Liver (tissue), 9 donors: Measurements from ENCODE around the gene CFAP57. TPM values are rescaled to one million over a fixed set of nuclear protein-coding genes. Genes with fewer than 3 reads are reported as not detected.

Experiments used
- DNase-seq: peaks from one replicate; pipeline ENCODE4 v3.0.0-alpha.2; 2017; ENCODE audit warnings: low spot score
- H3K27ac ChIP-seq, 2 donors: one replicate each; pipeline ENCODE4 v1.7.0; 2013; ENCODE audit warnings: inconsistent platforms in 2 of 2, low read length in 2 of 2, control low read depth in 1 of 2, low read depth in 1 of 2, mild to moderate bottlenecking in 1 of 2
- H3K27me3 ChIP-seq, 4 donors: one replicate each; pipeline versions ENCODE4 v1.6.1 to v1.7.0; 2013; ENCODE audit warnings: low read length in 3 of 4, inconsistent platforms in 1 of 4, mild to moderate bottlenecking in 1 of 4, moderate library complexity in 1 of 4; ENCODE audit not compliant: control insufficient read depth in 4 of 4, insufficient read depth in 4 of 4
- H3K36me3 ChIP-seq, 4 donors: one replicate each; pipeline versions ENCODE4 v1.6.1 to v1.7.0; 2013; ENCODE audit warnings: low read length in 3 of 4, mild to moderate bottlenecking in 3 of 4, low read depth in 1 of 4, moderate library complexity in 1 of 4; ENCODE audit not compliant: control insufficient read depth in 4 of 4, insufficient read depth in 3 of 4
- H3K4me1 ChIP-seq, 4 donors: one replicate each; pipeline versions ENCODE4 v1.6.1 to v1.7.0; 2013; ENCODE audit warnings: low read length in 3 of 4, mild to moderate bottlenecking in 3 of 4, moderate library complexity in 1 of 4; ENCODE audit not compliant: control insufficient read depth in 4 of 4, insufficient read depth in 4 of 4
- H3K4me3 ChIP-seq, 3 donors: one replicate each; pipeline versions ENCODE4 v1.6.1 to v1.7.0; 2013; ENCODE audit warnings: low read length in 3 of 3, control low read depth in 1 of 3, low read depth in 1 of 3, mild to moderate bottlenecking in 1 of 3
- H3K9ac ChIP-seq, 2 donors: one replicate each; pipeline ENCODE4 v1.7.0; 2013; ENCODE audit warnings: low read length in 2 of 2, mild to moderate bottlenecking in 2 of 2, moderate library complexity in 2 of 2, control low read depth in 1 of 2, low read depth in 1 of 2
- H3K9me3 ChIP-seq, 4 donors: one replicate each; pipeline versions ENCODE4 v1.6.1 to v1.7.0; 2013; ENCODE audit warnings: low read length in 3 of 4; ENCODE audit not compliant: control insufficient read depth in 4 of 4
- ATF3 ChIP-seq: IDR thresholded peaks from 2 replicates; pipeline ENCODE4 v1.6.1; 2016; ENCODE audit warnings: antibody characterized with exemption
- EGR1 ChIP-seq, 2 donors: IDR thresholded peaks; 2 replicates each; pipeline ENCODE4 v1.6.1; 2016 to 2018; ENCODE audit warnings: antibody characterized with exemption in 2 of 2, low read depth in 2 of 2
- FOXA1 ChIP-seq: IDR thresholded peaks from 2 replicates; pipeline ENCODE4 v1.6.1; 2016; ENCODE audit warnings: antibody characterized with exemption
- GABPA ChIP-seq, 2 donors: IDR thresholded peaks in 1 of 2; conservative IDR thresholded peaks in 1 of 2; 2 replicates each; pipeline ENCODE4 v1.6.1; 2016; ENCODE audit warnings: antibody characterized with exemption in 2 of 2, mild to moderate bottlenecking in 1 of 2, moderate library complexity in 1 of 2
- HNF4A ChIP-seq, 2 donors: conservative IDR thresholded peaks; 2 replicates each; pipeline ENCODE4 v1.6.1; 2016; ENCODE audit warnings: antibody characterized with exemption in 2 of 2, mild to moderate bottlenecking in 2 of 2
- HNF4G ChIP-seq: IDR thresholded peaks from 2 replicates; pipeline ENCODE4 v1.6.1; 2016; ENCODE audit warnings: antibody characterized with exemption
- JUND ChIP-seq, 2 donors: IDR thresholded peaks; 2 replicates each; pipeline ENCODE4 v1.6.1; 2016; ENCODE audit warnings: antibody characterized with exemption in 2 of 2
- NR2F2 ChIP-seq: IDR thresholded peaks from 2 replicates; pipeline ENCODE4 v1.6.1; 2016; ENCODE audit warnings: antibody characterized with exemption
- RXRA ChIP-seq, 2 donors: IDR thresholded peaks; 2 replicates each; pipeline ENCODE4 v1.6.1; 2017 to 2018; ENCODE audit warnings: antibody characterized with exemption in 2 of 2, mild to moderate bottlenecking in 1 of 2
- SP1 ChIP-seq: IDR thresholded peaks from 2 replicates; pipeline ENCODE4 v1.6.1; 2018; ENCODE audit warnings: antibody characterized with exemption, mild to moderate bottlenecking
- TAF1 ChIP-seq: conservative IDR thresholded peaks from 2 replicates; pipeline ENCODE4 v1.6.1; 2016; ENCODE audit warnings: antibody characterized with exemption, mild to moderate bottlenecking
- YY1 ChIP-seq: IDR thresholded peaks from 2 replicates; pipeline ENCODE4 v1.6.1; 2016; ENCODE audit warnings: antibody characterized with exemption, mild to moderate bottlenecking
- ZBTB33 ChIP-seq: IDR thresholded peaks from 2 replicates; pipeline ENCODE4 v1.6.1; 2016; ENCODE audit warnings: antibody characterized with exemption
- WGBS: extraction: QIAGEN DNeasy Blood & Tissue Kit; methylation state at CpG from one replicate; pipeline ENCODE4 v1.1.7; 2013; 5-methylcytosine and 5-hydroxymethylcytosine counted together
- polyA plus RNA-seq, 2 donors: library from polyadenylated mRNA; stranded (reverse) in 1 of 2; unstranded in 1 of 2; fragments of 200-250 nt in 1 of 2; fragments of >200 nt in 1 of 2; fragmentation: Nextera tagmentation in 1 of 2; extraction: Ambion mirVana in 1 of 2; gene quantifications; one replicate each; pipeline versions ENCODE4 v1.2.1 to v1.2.3, GENCODE V29; 2013 to 2015
- total RNA-seq, 2 donors: library from RNA; depleted of rRNA; stranded (reverse); fragments of >200 nt; gene quantifications; one replicate each; pipeline ENCODE4 v1.2.3, GENCODE V29; 2014
- TF ChIP-seq, protein P1 (sequence below): fragments of 150-350 bp; IDR thresholded peaks from 2 replicates; pipeline ENCODE4 v1.5.1; 2017; ENCODE audit warnings: improper control_type of control experiment, low read depth, low read length; ENCODE audit not compliant: missing input control
- TF ChIP-seq, protein P2 (sequence below): IDR thresholded peaks from 2 replicates; pipeline ENCODE4 v1.6.1; 2016; ENCODE audit warnings: antibody characterized with exemption
- TF ChIP-seq, protein P3 (sequence below): IDR thresholded peaks from 2 replicates; pipeline ENCODE4 v1.6.1; 2016; ENCODE audit warnings: antibody characterized with exemption, mild to moderate bottlenecking
- donor health status: healthy.
- donor health status: healthy.
- donor health status: healthy.
- donor health status: healthy.
- donor health status: healthy.

Gene CFAP57
- total and polyA plus RNA-seq, 4 donors: under 0.01 to 14.5 (median 0.10) TPM

DNA sequence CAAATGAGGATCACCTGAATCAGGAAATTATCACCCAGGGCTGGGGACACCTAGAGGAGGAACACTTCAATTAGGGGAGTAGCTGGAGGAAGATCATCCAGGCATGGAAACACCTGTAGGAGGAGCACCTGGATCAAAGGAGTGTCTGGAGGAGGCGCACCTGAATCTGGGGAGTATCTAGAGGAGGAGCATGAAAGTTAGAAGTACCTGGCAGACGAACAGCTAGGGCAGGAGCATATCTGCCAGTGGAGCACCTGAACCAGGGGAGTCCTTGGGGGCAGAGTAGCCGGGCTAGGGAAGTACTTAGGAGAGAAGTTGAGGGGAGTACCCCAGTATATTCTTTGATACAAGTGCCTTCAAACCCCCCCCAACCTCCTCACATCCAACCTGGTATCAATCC is 111.9 kb downstream of the CFAP57 start:
- WGBS: 88% methylated on average over 3 of the region's 3 CpGs
- Histone ChIP-seq H3K27ac (no peak overlapping the region), H3K9ac (no peak overlapping the region), H3K27me3 (no peaks in the 10 kb centered on the region), H3K9me3 (no peaks in the 10 kb centered on the region), H3K4me1 (peaks cover 15 to 51% (median 28%) of the 10 kb centered on the region in 4 donors), H3K36me3 (no peaks in the 10 kb centered on the region), H3K4me3 (no peak overlapping the region)
- no peak for DNase-seq
- TF ChIP-seq HNF4G (no peak), SP1 (no peak), ATF3 (no peak), JUND (IDR thresholded peaks at IDR 0.05) (no peak), TAF1 (no peak), HNF4A (conservative IDR thresholded peaks at IDR 0.05) (no peak), GABPA (IDR thresholded peaks at IDR 0.05 in 1 of 2, conservative IDR thresholded peaks at IDR 0.05 in 1 of 2) (no peak), NR2F2 (no peak), YY1 (no peak), EGR1 (IDR thresholded peaks at IDR 0.05; ENCODE audit: low read depth in 2 of 2) (no peak), RXRA (IDR thresholded peaks at IDR 0.05) (no peak), ZBTB33 (no peak), FOXA1 (no peak)
- TF ChIP-seq, protein P1, sequence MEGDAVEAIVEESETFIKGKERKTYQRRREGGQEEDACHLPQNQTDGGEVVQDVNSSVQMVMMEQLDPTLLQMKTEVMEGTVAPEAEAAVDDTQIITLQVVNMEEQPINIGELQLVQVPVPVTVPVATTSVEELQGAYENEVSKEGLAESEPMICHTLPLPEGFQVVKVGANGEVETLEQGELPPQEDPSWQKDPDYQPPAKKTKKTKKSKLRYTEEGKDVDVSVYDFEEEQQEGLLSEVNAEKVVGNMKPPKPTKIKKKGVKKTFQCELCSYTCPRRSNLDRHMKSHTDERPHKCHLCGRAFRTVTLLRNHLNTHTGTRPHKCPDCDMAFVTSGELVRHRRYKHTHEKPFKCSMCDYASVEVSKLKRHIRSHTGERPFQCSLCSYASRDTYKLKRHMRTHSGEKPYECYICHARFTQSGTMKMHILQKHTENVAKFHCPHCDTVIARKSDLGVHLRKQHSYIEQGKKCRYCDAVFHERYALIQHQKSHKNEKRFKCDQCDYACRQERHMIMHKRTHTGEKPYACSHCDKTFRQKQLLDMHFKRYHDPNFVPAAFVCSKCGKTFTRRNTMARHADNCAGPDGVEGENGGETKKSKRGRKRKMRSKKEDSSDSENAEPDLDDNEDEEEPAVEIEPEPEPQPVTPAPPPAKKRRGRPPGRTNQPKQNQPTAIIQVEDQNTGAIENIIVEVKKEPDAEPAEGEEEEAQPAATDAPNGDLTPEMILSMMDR: no peak
- TF ChIP-seq, protein P2, sequence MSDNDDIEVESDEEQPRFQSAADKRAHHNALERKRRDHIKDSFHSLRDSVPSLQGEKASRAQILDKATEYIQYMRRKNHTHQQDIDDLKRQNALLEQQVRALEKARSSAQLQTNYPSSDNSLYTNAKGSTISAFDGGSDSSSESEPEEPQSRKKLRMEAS: no peak
- TF ChIP-seq, protein P3, sequence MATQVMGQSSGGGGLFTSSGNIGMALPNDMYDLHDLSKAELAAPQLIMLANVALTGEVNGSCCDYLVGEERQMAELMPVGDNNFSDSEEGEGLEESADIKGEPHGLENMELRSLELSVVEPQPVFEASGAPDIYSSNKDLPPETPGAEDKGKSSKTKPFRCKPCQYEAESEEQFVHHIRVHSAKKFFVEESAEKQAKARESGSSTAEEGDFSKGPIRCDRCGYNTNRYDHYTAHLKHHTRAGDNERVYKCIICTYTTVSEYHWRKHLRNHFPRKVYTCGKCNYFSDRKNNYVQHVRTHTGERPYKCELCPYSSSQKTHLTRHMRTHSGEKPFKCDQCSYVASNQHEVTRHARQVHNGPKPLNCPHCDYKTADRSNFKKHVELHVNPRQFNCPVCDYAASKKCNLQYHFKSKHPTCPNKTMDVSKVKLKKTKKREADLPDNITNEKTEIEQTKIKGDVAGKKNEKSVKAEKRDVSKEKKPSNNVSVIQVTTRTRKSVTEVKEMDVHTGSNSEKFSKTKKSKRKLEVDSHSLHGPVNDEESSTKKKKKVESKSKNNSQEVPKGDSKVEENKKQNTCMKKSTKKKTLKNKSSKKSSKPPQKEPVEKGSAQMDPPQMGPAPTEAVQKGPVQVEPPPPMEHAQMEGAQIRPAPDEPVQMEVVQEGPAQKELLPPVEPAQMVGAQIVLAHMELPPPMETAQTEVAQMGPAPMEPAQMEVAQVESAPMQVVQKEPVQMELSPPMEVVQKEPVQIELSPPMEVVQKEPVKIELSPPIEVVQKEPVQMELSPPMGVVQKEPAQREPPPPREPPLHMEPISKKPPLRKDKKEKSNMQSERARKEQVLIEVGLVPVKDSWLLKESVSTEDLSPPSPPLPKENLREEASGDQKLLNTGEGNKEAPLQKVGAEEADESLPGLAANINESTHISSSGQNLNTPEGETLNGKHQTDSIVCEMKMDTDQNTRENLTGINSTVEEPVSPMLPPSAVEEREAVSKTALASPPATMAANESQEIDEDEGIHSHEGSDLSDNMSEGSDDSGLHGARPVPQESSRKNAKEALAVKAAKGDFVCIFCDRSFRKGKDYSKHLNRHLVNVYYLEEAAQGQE: no peak
